OCI-M1 (cell line): Measurements from ENCODE around the gene SLC25A45.
"Not testable (repeated sequence)": the region's sequence is repeated elsewhere in the genome, so short reads cannot be mapped to it uniquely, and the experiment has no call there.

Source experiments
- DNase-seq: peaks from one replicate; lab custom pipeline; 2025; lab: John Stamatoyannopoulos, UW

The SLC25A45 gene

DNA sequence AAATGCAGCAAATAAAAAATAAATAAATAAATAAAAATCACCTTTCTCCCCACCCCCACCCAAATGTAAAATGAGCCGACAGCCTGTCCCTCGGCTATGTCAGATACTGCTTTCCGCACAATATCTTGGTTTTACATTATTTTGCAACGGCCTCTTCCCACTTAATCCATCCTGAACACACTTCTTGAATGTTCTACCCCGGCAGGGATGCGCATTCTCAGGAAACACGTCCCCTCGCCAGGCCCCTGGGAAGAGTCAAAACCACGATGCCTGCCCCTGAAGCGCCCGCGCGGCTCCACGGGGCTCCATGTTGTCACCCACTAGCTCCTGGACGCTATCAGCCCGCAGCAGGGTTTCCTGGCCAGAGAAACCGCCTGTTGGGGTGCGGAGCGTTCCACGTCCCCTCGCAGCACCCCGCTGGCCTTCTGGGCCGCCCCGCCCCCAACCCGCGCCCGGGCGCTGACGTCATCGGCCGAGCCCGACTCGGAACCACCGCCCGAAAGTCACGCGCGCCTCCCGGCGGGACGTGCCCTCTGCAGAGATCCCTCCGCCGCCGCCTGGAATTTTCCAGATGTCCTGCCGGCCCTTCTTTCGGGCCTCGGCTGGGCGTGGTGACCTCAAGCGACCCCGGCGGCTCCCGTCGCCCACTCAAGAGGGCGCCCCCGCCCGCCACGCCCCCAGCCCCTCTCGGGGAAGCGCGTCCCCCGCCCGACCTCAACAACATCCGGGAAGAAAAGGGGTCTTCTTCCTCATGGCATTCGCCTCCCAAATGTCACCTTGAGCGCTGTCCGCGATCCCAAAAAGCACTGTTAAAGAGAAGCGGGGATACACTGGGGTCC, 39.6 kb upstream of the SLC25A45 start:
- peak; percentile 98 for DNase-seq

DNA sequence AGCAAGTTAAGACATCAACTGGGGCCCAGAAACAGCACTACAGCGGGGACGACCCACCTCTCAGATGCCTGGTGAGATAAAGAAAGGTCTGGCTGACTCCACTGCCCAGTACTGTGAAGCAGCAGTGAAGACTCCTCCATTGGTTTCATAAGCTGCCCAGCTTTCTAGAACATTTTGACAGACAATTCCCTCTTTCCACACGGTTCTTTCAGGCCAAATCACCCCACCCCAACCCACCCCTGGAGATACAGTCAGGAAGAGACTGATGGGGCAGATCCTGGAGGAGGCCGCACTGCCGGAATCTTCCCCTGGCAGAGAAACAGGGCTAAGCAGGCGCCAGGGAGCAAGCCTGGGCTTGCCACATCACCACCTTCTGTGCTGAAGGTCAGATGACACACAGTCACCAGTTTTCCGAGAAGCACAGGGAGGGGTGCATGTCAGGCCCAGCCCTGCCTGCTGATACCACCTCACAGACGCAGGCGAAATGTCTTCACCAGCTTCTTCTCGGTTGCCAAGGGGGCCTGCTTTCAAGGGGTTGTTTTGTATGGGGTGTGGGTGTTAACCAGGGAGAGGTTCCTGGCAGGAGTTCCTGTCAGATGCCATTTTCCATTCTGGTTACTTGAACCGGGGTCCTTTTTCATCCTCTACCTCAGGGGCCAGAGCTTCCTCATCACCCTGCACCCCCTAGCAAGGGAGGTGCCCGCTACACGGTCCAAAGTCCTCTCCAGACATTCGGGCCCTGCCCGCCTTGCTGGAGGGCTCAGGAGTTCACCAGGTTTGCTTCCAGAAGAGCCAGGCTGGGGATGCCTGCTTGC, 38.7 kb upstream of the SLC25A45 start:
- peak; percentile 96 for DNase-seq

DNA sequence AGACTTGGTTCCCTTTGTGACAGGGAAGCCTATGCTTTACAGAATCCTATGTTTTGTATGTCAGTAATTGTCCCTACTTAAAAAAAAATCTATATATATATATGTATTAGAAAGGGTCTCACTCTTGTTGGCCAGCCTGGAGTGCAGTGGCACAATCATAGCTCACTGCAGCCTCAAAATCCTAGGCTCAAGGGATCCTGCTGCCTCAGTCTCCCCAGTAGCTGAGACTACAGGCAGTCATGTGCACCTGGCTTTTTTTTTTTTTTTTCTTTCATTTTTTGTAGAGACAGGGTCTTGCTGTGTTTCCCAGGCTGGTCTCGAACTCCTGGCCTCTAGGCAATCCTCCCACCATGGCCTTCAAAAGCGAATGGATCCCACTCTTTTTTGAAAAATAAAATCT, 38.1 kb upstream of the SLC25A45 start:
- DNase-seq, result no peak

DNA sequence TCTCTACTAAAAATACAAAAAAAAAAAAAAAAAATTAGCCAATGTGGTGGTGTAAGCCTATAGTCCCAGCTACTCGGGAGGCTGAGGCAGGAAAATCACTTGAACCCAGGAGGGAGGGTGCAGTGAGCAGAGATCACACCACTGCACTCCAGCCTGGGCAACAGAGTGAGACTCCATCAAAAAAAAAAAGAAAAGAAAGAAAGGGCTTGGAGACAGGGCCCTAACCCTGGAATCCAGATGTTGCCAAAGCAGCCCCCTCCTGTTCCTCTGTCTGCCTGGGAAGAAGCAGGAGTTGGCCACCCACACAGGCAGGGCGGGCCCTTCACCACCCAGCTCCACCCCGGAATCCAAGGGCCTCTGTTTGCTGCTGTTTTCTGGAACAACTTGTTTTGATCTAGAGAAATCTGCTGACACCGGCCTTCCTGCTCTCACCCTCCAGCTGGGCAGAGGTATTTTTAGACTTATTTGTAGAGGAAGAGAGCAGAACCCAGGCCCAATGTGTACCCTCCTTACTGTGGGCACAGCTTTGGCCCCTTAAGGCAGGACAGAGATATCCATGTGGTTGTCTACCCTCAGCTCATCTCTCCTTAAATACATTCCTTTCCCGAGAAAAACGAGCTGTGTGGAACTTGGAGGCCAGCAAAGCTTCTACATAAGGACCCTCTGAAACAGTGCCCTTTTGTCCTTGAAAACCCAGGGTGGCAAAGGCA, 37.5 kb upstream of the SLC25A45 start:
- DNase-seq, result peak; percentile 83

DNA sequence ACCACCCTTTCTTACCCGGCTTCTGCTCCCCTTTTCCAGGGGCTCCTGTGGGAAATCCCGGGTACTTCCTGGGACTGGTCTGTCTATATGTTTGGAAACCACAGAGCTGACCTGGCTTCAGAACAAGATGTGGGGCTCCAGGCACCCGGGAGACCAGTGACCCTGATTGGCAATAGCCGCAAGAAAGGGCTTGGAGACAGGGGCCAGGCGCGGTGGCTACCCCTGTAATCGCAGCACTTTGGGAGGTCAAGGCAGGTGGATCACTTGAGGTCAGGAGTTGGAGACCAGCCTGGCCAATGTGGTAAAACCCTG, 37.0 kb upstream of the SLC25A45 start:
- DNase-seq, result no peak

GRCh38 chr11:65418681-65419459, 36.4 kb upstream of the SLC25A45 start:
- DNase-seq, result peak; percentile 100

GRCh38 chr11:65418431-65418680, 35.9 kb upstream of the SLC25A45 start:
- no peak for DNase-seq

DNA sequence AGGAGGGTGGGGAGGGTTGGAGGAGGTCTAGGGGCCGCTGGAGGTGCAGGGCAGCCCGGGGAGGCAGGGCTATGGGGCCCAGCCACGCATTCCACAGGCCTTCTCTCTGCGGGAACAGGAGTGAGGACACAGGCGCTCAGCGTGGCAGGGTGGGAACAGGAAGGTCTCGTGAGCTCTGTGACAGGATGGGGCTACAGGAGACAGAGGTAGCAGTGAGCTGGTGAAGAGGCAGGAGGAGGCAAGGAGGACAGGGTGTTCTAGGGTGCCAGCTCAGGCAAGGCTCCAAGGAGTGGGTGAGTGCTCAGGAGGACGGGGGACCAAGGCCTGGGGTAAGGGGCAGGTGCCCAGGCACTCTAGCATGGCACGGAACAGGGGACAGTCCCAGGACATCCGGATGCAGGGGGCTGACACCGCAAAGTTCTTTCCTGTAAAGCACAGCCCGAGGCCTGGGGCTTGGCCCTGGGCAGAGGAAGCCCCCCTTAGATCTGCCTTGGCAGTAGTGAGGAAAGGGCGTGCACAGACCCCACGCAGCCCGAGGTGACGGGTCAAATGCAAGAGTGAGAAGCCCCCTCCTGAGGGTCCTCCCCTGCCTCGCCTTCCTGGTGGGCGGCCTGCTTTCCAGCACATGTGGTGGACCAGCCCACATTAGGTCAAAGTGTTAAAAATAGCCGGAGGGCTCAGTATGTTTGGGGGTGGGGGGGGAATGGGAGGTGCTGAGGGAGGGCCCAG, 35.4 kb upstream of the SLC25A45 start:
- DNase-seq, result no peak

DNA sequence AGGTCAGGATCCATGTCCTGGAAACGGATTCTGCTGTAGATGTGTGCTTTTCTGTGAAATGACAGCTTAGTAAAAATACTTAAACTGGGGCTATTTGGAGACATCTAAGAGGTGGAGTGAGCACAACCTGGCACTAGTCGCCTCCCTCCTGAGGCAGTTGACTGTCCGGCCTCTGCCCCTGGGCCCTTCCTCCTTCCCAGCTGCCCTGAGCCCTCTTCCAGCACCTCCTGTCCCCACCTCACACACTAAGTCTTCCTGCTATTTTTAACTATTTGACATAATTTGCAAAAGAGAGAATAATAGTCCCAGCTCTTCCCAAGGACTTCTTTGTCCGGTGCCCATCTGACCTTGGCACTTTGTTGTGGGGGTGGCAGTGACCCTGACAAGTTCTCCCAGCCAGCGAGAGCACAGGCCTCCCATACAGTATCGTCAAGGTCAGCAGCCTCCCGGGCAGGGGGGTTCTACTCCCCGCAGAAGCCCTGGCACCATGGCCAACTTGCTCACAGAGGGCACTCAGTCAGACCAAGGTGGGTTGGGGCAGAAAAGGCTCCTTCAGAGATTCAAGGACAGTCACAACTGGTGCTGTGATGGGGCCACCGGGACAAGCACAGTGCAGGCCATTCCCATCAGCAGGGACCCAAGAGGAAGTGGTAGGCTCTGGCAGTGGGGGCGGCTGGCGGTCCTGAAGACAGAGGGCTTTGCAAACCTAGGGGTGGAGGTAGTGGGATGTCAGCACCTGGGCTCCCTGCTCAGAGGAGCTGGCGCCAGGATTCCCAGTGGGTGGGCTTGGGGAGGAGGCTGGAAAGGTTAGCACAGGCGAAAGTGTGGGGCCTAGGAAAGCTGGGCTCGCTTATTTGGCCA, 34.6 kb upstream of the SLC25A45 start:
- peak; percentile 36 for DNase-seq

DNA sequence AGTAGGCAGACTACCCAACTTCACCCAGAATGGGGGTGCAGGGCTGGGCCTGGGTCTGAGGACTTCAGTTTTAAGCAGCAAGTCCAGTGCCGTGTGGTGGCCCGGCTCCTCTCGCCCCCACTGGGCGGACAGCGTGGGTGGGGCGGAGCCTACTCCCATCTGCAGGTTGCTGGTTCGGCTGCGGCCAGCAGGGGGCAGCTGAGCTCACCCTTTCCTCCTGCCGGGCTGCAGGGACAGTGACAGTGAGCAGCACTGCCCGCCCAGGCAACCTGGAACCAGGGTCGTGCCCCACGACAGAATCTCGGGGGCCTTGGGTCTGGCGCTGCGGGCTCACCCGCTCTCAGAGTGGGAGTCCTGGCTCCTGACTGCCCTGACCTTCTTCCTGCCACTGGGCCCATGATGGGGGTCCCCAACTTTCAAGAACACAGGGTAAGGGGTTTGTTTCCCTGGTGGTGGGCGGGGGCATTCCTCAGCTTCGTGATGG, 33.9 kb upstream of the SLC25A45 start:
- DNase-seq, result peak; percentile 93

GRCh38 chr11:65415499-65416340, 33.3 kb upstream of the SLC25A45 start:
- no peak for DNase-seq

GRCh38 chr11:65414776-65415498, 32.5 kb upstream of the SLC25A45 start:
- no peak for DNase-seq

DNA sequence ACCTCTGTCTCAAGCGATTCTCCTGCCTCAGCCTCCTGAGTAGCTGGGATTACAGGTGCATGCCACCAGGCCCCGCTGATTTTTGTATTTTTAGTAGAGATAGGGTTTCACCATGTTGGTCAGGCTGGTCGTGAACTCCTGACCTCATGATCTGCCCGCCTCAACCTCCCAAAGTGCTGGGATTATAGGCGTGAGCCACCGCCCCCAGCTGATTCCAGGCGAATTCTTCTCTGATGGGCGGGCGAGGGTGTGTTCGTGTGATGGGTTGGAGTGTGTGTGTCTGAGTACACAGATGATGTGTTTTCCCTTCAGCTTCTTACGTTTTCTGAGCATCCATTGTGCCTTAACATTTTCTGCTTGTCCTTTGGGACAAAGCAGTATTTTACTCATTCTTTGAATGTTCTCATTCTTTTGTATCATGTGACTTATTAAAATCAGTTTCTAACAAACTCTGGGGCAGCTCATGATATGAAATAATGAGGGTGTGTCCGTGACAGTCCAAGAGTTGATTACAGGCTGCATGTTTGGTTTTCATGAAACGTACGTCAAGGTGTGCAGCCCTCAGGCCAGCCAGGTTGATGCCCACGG, 30.7 kb upstream of the SLC25A45 start:
- not testable (repeated sequence) for DNase-seq

DNA sequence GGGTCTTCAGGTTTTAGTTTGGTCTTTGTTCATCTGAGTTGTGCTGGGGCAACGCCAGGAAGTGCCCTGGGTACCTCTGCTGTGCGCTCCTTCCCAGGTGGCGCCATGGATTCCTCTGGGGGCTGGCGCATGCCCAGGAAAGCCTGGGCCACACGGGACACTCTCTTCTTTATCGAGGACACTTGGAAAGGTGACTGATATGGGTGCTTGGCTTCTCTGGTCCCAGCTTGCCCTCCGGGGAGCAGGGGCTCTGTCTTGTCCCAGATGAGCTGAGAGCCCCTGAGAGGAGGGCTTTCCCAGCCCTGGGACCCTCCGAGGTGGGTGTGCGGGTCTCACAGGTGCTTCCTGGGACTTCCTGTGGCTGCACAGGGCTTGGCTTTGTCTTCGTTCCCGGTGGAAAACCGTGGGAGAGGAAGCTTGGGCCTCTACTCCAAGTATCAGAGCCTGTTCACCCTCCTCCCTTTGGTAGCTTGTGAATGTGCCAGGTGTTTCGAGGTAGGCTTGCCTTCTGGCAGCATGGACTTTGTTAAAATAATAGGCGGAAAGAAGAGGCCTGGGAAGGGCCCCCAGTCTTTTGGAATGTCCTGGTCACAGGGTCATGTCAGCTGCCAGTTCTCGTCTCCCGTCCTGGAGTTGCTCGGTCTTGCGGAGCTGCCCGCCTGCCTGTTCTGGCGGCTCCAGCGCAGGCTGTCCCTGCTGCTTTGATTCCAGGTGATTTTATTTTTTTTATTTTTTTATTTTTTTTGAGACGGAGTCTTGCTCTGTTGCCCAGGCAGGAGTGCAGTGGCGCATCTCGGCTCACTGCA, 30.0 kb upstream of the SLC25A45 start:
- DNase-seq, result no peak

- no peak for DNase-seq
Measured at GRCh38 chr11:65411681-65412070, 29.2 kb upstream of the SLC25A45 start.

- DNase-seq, result no peak
Measured at GRCh38 chr11:65410936-65411680, 28.7 kb upstream of the SLC25A45 start.
